Measurements from ENCODE around the gene PI16. TPM values are rescaled to one million over a fixed set of nuclear protein-coding genes. Genes with fewer than 3 reads are reported as not detected.
A peak's percentile ranks its signal among the peaks of the same experiment; 100 is the strongest.

The PI16 gene
- 1 to 10 TPM; 1.2 to 2.6 TPM for total RNA-seq

GRCh38 chr6:36954262-36954931 is at the start of gene PI16:
PI16 (plus strand) TSS chr6:36954738; CDS start chr6:36954761, 23 bp downstream.
- no peak for DNase-seq
- Histone ChIP-seq H3K9ac (ENCODE audit: low read depth in 2 of 2, low read length in 2 of 2) (no peak within 1 kb of the TSS), H3K4me3 (no peak within 1 kb of the TSS), H3K36me3 (no peaks in the 10 kb centered on the region), H3K27ac (no peak within 1 kb of the TSS), H3K4me1 (no peaks in the 10 kb centered on the region), H3K9me3 (no peaks in the 10 kb centered on the region), H3K27me3 (no peaks in the 10 kb centered on the region)
- intact Hi-C loops (cut with DNase I): no loop called here
- TF ChIP-seq, protein P1, sequence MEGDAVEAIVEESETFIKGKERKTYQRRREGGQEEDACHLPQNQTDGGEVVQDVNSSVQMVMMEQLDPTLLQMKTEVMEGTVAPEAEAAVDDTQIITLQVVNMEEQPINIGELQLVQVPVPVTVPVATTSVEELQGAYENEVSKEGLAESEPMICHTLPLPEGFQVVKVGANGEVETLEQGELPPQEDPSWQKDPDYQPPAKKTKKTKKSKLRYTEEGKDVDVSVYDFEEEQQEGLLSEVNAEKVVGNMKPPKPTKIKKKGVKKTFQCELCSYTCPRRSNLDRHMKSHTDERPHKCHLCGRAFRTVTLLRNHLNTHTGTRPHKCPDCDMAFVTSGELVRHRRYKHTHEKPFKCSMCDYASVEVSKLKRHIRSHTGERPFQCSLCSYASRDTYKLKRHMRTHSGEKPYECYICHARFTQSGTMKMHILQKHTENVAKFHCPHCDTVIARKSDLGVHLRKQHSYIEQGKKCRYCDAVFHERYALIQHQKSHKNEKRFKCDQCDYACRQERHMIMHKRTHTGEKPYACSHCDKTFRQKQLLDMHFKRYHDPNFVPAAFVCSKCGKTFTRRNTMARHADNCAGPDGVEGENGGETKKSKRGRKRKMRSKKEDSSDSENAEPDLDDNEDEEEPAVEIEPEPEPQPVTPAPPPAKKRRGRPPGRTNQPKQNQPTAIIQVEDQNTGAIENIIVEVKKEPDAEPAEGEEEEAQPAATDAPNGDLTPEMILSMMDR (IDR thresholded peaks at IDR 0.05): no peak

- no peaks in the 10 kb centered on the region for H3K27me3 ChIP-seq
- H3K27ac ChIP-seq: peak overlapping the region; percentile 50
- no peak for DNase-seq
- no peaks in the 10 kb centered on the region for H3K4me1 ChIP-seq
- peaks cover 5% of the 10 kb centered on the region for H3K36me3 ChIP-seq
- H3K4me3 ChIP-seq: no peak overlapping the region
- H3K9ac ChIP-seq (ENCODE audit: low read depth in 2 of 2, low read length in 2 of 2): no peak overlapping the region
- intact Hi-C loops (cut with DNase I): no loop called here
- H3K9me3 ChIP-seq: no peaks in the 10 kb centered on the region
- TF ChIP-seq, protein P1 (IDR thresholded peaks at IDR 0.05): no peak
Observed at GRCh38 chr6:36904851-36905393, 49.6 kb upstream of the PI16 start.

DNA sequence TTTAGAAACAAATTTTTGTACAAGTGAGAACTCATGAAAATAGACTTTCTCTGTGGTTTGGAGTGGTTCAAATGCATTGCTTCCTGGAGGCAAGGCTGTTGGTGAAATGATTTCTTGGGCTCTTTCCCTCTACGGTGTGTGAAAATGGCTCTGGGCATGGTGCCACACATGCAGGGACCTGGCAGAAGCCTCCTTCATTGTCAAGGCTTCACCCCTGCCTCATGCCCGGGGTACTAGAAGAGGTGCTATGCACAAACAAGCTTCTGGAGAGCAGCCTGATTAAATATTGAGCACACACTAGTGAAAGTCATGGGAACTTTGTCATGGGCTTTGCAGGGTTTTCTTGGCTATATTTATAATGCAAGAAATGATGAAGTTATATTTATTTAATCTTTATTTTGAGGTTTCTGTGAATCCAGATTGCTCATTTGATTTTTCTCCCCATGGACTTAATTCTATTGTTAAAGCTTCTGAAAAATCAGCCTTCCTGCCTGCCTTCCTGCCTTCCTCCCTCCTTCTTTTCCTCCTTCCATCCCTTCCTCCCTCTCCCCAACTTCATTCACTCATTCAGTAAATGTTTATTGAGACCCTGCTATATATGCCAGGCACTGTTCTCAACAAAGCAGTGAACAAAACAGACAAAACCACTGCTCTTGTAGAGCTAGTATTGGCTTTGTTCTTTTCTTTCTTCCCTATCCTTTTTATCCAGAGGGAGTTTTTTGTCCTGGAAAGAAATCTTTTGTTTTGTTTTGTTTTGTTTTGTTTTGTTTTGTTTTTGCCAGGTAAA is 47.8 kb upstream of the PI16 start:
- Histone ChIP-seq H3K4me3 (no peak overlapping the region), H3K27ac (no peak overlapping the region), H3K27me3 (no peaks in the 10 kb centered on the region), H3K9ac (ENCODE audit: low read depth in 2 of 2, low read length in 2 of 2) (no peak overlapping the region), H3K4me1 (no peaks in the 10 kb centered on the region), H3K36me3 (peaks cover 5% of the 10 kb centered on the region), H3K9me3 (no peaks in the 10 kb centered on the region)
- no peak for DNase-seq
- TF ChIP-seq, protein P1 (IDR thresholded peaks at IDR 0.05): no peak
- intact Hi-C loops (cut with DNase I): no loop called here

GRCh38 chr6:36907781-36908180 is 46.8 kb upstream of the PI16 start:
- Histone ChIP-seq H3K9me3 (no peaks in the 10 kb centered on the region), H3K27ac (no peak overlapping the region), H3K27me3 (no peaks in the 10 kb centered on the region), H3K36me3 (no peaks in the 10 kb centered on the region), H3K4me1 (no peaks in the 10 kb centered on the region), H3K4me3 (no peak overlapping the region), H3K9ac (ENCODE audit: low read depth in 2 of 2, low read length in 2 of 2) (no peak overlapping the region)
- TF ChIP-seq, protein P1 (IDR thresholded peaks at IDR 0.05): no peak
- intact Hi-C loops (cut with DNase I): no loop called here
- DNase-seq: no peak

DNA sequence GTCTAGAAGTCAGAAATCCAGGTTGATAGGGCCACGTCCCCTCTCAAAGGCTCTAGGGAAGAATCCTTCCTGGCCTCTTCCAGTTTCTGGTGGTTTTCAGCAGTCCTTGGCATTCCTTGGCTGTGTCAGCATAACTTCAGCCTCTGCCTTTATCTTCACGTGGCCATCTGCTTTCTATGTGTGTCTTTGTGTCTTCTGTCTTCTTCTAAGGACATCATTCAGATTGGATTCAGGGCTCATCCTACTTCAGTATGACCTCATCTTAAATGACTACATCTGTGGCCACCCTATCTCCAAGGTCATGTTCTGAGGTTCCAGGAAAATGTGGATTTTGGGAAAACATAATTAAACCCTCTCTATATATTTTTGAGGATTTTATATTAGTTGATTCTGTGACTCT is 45.8 kb upstream of the PI16 start:
- no peak for DNase-seq
- H3K4me1 ChIP-seq: no peaks in the 10 kb centered on the region
- no peak overlapping the region for H3K4me3 ChIP-seq
- intact Hi-C loops (cut with DNase I): no loop called here
- TF ChIP-seq, protein P1 (IDR thresholded peaks at IDR 0.05): no peak
- H3K9ac ChIP-seq (ENCODE audit: low read depth in 2 of 2, low read length in 2 of 2): no peak overlapping the region
- H3K27ac ChIP-seq: no peak overlapping the region
- no peaks in the 10 kb centered on the region for H3K9me3 ChIP-seq
- H3K36me3 ChIP-seq: no peaks in the 10 kb centered on the region
- no peaks in the 10 kb centered on the region for H3K27me3 ChIP-seq
